Pancreas (tissue), 10 donors: ENCODE results near the gene GTF3C6. TPM values are rescaled to one million over a fixed set of nuclear protein-coding genes. Genes with fewer than 3 reads are reported as not detected.

Experiments
- ATAC-seq, 4 donors: fragments of 200-7000 bp; cut with Tn5 transposase; one replicate each; pipeline versions ENCODE4 v1.8.0 to v1.9.1; 2020; ENCODE audit warnings: mild to moderate bottlenecking in 4 of 4, moderate library complexity in 4 of 4
- DNase-seq, 6 donors: peaks; one replicate each; pipeline ENCODE4 v3.0.0-alpha.2; 2020
- FAIRE-seq: peaks from 2 replicates; lab custom pipeline; 2012; peaks lifted over from hg19 to GRCh38; lab: Jason Lieb, UNC
- H3K27ac ChIP-seq, 4 donors: fragments of 200-600 bp; sonication (generic); 1 replicate in 3 of 4; 2 replicates in 1 of 4; pipeline versions ENCODE4 v1.5.0 to v1.8.0; 2020
- H3K27me3 ChIP-seq, 4 donors: fragments of 200-600 bp; one replicate each; pipeline ENCODE4 v1.8.0; 2021
- H3K36me3 ChIP-seq, 3 donors: fragments of 200-600 bp; sonication (generic) in 1 of 3; one replicate each; pipeline versions ENCODE4 v1.5.0 to v1.8.0; 2020 to 2021
- H3K4me1 ChIP-seq, 3 donors: fragments of 200-600 bp; one replicate each; pipeline ENCODE4 v1.8.0; 2021
- H3K4me3 ChIP-seq, 4 donors: fragments of 200-600 bp; sonication (generic) in 2 of 4; one replicate each; pipeline versions ENCODE4 v1.5.0 to v1.8.0; 2020 to 2021
- H3K9me3 ChIP-seq, 4 donors: fragments of 200-600 bp; one replicate each; pipeline ENCODE4 v1.8.0; 2021
- CTCF ChIP-seq, 4 donors: fragments of 200-600 bp; sonication (generic) in 3 of 4; IDR thresholded peaks; one replicate each; pipeline versions ENCODE4 v1.5.0 to v1.8.0; 2021; ENCODE audit warnings: antibody characterized with exemption in 4 of 4
- WGBS, 2 donors: extraction: QIAGEN DNeasy Blood & Tissue Kit; methylation state at CpG; one replicate each; pipeline ENCODE4 v1.1.7; 2013; 5-methylcytosine and 5-hydroxymethylcytosine counted together
- intact Hi-C, 3 donors: fragments of 100-400 bp; cut with DNase I; formaldehyde crosslinking; loops; one replicate each; pipeline versions ENCODE4 v1.11.1 to v1.14.2; 2022
- polyA plus RNA-seq, 2 donors: library from polyadenylated mRNA; stranded (reverse); fragments of 200-250 nt; gene quantifications; one replicate each; pipeline ENCODE4 v1.2.3, GENCODE V29; 2013
- total RNA-seq, 6 donors: library from RNA; stranded (reverse); fragmentation: NEBNext Ultra II Directional in 4 of 6; extraction: Animal tissue kit (Norgen Biotek cat#: 25700) in 4 of 6; gene quantifications; one replicate each; pipeline versions ENCODE4 v1.2.1 to v1.2.4, GENCODE V29; 2021 to 2023
- donor health status: healthy with polysubstance abuse.
- donor health status: DM: no; HTN: no; CAD: no; lungs with moderate emphysema.
- donor health status: DM: no; HTN: no; CAD: no.
- donor health status: control.
- donor health status: control.
- donor health status: Bipolar disorder and iron deficiency.
- donor health status: DM: yes; HTN: yes; CAD: no.
- donor health status: DM: no; HTN: no; CAD: no.
- donor health status: DM: no; HTN: no; CAD: no.
- donor health status: DM: yes; HTN: yes; CAD: no.

The GTF3C6 gene
- total and polyA plus RNA-seq, 8 donors = 14.8 to 37.1 (median 26.1) TPM

- no peak overlapping the region for H3K27ac ChIP-seq
- intact Hi-C loops = no loop called here
- H3K4me3 ChIP-seq = no peak overlapping the region
- no peaks in the 10 kb centered on the region for H3K27me3 ChIP-seq
- no peaks in the 10 kb centered on the region for H3K36me3 ChIP-seq
- no peak for FAIRE-seq
- WGBS, 2 donors = 86% methylated on average over 1 of the region's 1 CpG
- ATAC-seq = no peak
- no peak for DNase-seq
- H3K4me1 ChIP-seq = no peaks in the 10 kb centered on the region
- H3K9me3 ChIP-seq = no peaks in the 10 kb centered on the region
- no peak for TF ChIP-seq CTCF (IDR thresholded peaks at IDR 0.05)
These were observed 18.1 kb downstream of the GTF3C6 start for GRCh38 chr6:110976575-110976974.

- Histone ChIP-seq H3K36me3 (no peaks in the 10 kb centered on the region), H3K4me1 (peaks cover 0 to 8% (median 0%) of the 10 kb centered on the region in 3 donors), H3K27ac (no peak overlapping the region), H3K9me3 (no peaks in the 10 kb centered on the region), H3K4me3 (no peak overlapping the region), H3K27me3 (no peaks in the 10 kb centered on the region)
- TF ChIP-seq CTCF (IDR thresholded peaks at IDR 0.05) = no peak
- FAIRE-seq (no peak), ATAC-seq (no peak), DNase-seq (no peak)
- intact Hi-C loops = no loop called here
- WGBS, 2 donors = 95 to 97% methylated on average over 9 of the region's 9 CpGs
These were observed 21.1 kb downstream of the GTF3C6 start for GRCh38 chr6:110979565-110980101.

- Histone ChIP-seq H3K27ac (no peak overlapping the region), H3K9me3 (no peaks in the 10 kb centered on the region), H3K36me3 (peaks cover 0 to 3% (median 0%) of the 10 kb centered on the region in 3 donors), H3K4me3 (no peak overlapping the region), H3K4me1 (peaks cover 0 to 8% (median 0%) of the 10 kb centered on the region in 3 donors), H3K27me3 (no peaks in the 10 kb centered on the region)
- ATAC-seq (no peak), DNase-seq (no peak), FAIRE-seq (no peak)
- no peak for TF ChIP-seq CTCF (IDR thresholded peaks at IDR 0.05)
- intact Hi-C loops = no loop called here
- WGBS, 2 donors = 94% methylated on average over 5 of the region's 5 CpGs
These were observed 21.7 kb downstream of the GTF3C6 start for GRCh38 chr6:110980227-110980626.

- Histone ChIP-seq H3K27ac (no peak overlapping the region), H3K9me3 (no peaks in the 10 kb centered on the region), H3K27me3 (no peaks in the 10 kb centered on the region)
These were observed 22.1 kb downstream of the GTF3C6 start for GRCh38 chr6:110980648-110981047.

More at GRCh38 chr6:110980648-110981047, 22.1 kb downstream of the GTF3C6 start:
- WGBS, 2 donors = 97 to 98% methylated on average over 9 of the region's 9 CpGs
- TF ChIP-seq CTCF (IDR thresholded peaks at IDR 0.05) = no peak
- intact Hi-C loops = no loop called here
- no peak for DNase-seq
- Histone ChIP-seq H3K4me3 (no peak overlapping the region), H3K4me1 (peaks cover 0 to 8% (median 0%) of the 10 kb centered on the region in 3 donors), H3K36me3 (peaks cover 0 to 5% (median 1%) of the 10 kb centered on the region in 3 donors)
- FAIRE-seq = no peak
- ATAC-seq = no peak
